Stimulated activated CD8-positive, alpha-beta memory T cell treated with anti-CD3 and anti-CD28 coated beads, Interleukin-15, amount 100 ng/mL, for 1 hour (primary cell): ENCODE results near the gene C22orf15.

Experiments used
- DNase-seq: peaks from one replicate; pipeline ENCODE4 v3.0.0-alpha.2; 2020; ENCODE audit warnings: low read depth

C22orf15 gene

GRCh38 chr22:23787600-23787896 is 24.8 kb downstream of the C22orf15 start:
- no peak for DNase-seq

DNA sequence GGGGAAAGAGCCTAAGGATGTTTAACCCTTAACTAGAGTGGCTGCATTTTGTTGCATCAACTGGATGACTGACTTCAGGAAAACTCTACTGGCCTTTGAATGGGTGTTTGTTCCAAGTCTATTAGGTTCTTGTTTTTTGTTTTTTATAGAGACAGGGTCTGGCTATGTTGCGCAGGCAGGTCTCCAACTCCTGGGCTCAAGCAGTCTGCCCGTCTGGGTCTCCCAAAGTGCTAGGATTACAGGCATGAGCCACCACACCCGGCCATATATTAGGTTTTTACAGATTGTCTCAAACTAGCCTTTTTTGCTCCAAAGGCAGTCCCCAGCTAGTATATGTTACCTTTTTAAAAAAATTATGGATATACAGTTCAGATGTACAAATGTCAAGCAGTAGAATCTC is 25.1 kb downstream of the C22orf15 start:
- DNase-seq: no peak

GRCh38 chr22:23789121-23789520 is 26.3 kb downstream of the C22orf15 start:
- no peak for DNase-seq

- DNase-seq: no peak
Observed at GRCh38 chr22:23789638-23790037, 26.8 kb downstream of the C22orf15 start.

DNA sequence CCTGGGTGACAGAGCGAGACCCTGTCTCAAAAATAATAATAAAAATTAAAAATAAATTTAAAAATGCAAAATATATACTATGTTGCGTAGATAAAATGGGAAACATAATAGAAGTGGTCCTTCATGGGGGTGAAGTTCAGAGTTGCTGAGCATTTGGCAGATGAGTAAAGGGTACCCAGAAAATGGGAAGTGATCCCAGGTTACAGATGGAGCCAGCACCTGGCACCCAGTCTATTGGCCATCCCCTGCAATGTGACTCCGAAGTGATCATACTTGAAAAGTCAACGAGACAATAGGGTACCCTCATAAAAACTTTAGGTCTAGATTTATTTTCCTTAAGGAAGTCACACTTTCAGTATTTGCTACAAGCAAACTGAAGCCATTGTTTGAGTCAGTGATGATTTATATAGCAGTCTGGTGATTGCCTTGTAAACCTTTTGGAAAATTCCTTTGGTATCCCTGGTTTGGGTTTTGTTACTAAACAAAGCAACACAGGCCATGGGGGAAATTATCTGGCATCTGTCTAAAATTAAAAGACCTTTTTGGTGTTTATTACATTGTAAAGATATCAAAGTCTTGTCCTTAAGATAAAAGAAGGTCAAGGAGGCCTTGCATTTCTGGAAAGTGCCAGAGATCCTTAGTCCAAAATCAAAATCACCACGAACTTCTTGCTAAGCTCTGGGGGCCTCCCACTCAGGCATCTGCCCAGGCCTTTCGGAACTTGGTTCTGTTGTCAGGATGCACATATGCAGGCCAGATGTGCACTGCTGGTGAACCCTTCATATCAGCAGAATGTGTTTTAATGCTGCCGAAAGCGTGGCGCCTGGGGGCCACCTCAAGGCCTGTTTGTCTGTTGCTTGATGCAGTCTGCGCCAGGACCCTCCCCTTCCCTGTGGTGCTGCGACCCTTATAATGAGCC is 28.3 kb downstream of the C22orf15 start:
- DNase-seq: no peak

- no peak for DNase-seq
Observed at GRCh38 chr22:23791738-23792645, 29.2 kb downstream of the C22orf15 start.

DNA sequence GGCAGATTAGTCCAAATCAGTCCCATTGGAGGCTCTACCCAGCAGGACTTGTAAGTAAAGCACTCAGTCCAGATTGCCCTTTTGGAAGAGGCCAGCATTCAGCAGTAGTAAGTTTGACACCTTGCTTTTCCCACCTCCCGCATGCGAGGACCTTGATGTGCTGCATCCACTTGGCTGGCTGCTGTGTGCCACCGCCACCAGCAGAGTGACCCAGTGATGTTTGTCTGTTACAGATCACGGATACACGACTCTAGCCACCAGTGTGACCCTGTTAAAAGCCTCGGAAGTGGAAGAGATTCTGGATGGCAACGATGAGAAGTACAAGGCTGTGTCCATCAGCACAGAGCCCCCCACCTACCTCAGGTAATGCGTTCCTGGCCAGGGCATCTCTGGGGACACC is 30.5 kb downstream of the C22orf15 start:
- DNase-seq: no peak

DNA sequence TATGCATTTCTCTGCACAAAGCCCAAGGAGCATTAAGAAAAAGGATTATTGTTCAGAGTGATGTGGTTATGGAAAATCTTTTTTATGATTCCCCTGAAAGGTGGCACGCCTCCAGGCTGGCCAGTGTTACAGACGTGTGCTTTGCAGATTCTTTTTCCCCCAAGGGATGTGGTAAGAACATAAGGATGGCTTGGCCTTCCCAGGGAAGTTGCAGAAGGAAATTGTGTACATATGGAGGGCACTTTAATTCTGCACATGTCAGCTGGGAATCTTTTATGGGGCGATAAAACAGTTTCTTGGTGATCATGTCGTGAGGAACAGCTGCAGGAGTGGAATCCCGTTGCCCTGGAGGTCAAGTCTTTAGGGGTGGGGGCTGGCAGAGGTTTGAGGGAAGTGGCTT is 33.7 kb downstream of the C22orf15 start:
- DNase-seq: no peak

DNA sequence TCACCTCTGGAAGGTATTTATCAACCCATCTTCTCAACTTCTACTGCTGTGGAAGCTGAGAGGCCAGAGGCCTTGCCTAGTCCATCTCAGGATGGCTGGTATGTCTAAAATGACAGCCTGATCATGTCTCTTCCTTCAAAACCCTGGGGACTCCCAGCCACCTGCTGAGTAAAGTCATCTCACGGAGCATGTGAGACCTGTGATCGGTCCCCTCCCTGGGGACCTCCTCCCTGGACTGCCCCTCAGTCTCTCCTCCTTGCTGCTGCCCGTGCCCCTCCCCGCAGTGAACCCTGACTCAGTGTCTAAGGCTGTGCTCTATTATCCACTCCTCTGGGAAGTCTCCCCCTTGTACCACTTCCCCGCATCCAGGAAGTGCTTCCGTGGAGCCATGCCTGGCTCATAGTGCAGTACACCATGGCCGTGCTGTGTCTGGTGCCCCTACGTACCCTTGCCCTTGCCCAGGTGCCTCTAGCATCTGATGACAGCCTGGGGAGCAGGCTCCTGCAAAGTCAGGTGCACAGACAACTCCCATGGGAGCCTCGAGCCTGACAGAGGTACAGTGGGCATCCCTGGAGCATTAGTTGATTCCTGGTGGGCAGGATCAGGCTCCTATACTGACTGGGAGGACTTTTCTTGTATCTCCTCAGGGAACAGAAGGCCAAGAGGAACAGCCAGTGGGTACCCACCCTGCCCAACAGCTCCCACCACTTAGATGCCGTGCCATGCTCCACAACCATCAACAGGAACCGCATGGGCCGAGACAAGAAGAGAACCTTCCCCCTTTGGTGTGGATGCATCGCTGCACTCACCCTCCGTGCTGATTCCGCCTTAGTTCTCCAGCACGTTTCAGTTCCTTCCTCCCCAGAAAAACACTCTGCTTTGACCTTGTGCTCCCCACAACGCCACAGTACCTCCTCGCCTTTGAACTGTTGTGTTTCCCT is 37.8 kb downstream of the C22orf15 start:
- no peak for DNase-seq

GRCh38 chr22:23801238-23801821 is 38.5 kb downstream of the C22orf15 start:
- DNase-seq: no peak

DNA sequence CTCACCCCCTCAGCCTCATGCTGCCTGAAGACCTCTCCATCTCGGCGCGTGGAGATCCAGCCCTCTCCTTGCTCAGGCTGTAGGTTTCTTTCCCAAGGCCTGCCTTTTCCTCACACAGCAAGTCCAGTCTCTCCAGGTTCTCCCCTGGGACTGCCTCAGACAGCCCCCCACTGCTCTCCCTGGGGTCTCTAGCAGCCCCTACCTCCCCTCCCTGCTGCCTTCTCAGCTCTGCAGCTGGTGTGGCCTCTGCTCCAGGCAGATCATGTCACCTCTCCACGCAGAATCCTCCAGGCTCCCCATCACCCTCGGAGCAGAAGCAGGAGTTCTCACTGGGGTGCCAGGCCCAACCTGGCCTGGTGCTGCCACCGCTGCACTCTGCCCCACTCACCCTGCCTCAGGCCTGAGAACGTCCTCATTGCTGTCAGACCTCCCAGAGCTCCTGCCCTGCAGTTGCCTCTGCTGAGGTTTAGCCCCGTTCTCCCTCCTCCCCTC is 39.1 kb downstream of the C22orf15 start:
- no peak for DNase-seq

DNA sequence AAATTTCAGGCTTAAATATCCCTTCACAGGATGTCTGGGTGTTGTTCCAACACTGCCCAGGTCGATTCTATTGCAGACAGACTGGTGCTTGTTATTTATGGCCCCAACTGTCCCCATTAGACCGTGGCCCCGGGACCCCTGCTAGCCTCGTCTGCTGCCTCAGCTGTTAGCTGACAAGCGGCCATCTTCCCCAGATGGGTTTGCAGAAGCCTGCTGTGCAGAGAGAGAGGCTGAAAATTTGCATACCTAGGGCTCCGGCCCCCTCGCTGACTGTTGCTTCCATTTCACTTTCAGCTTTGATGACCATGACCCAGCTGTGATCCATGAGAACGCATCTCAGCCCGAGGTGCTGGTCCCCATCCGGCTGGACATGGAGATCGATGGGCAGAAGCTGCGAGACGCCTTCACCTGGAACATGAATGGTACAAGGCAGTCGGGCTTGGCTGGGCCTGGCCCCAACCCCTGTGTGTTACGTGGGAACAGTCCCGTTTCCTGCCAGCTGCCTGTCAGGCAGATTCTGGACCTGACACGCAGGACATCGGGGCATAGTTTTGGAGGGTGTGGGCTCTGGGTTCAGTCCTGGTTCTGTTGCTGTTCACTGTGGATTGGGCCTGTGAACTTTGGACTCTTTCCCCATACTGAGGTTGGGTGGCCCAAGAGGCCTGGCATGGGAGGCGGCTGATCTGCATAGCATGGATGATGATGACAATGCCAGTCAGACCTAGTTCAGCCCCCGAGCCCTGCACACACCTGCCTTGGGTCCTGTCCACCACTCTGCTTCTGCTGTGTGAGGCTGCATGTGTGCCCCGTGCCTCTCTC is 40.4 kb downstream of the C22orf15 start:
- DNase-seq: no peak

DNA sequence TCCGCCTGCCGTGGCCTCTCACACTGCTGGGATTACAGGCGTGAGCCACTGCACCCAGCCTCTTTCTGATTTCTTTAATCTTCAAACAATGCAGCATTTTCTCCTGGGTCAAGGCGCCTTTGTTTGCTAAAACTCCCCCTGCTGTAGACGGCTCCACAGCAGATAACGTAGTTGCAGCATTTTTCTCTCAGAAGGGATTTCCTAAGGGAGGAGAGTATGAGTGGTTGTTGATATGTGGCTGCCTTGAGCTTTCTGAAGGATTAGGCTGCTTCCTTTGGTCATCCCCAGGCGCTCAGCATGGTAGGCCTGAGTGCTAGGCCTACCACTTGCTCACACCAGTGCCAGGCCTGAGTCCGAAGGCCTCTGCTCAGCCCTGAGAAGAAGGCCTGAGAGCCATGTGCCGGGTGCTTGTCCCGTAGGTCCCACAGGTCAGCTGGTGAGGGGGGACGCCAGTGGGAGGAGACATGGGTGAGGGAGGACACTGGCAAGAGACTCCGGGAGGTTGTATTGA is 42.0 kb downstream of the C22orf15 start:
- DNase-seq: no peak

DNA sequence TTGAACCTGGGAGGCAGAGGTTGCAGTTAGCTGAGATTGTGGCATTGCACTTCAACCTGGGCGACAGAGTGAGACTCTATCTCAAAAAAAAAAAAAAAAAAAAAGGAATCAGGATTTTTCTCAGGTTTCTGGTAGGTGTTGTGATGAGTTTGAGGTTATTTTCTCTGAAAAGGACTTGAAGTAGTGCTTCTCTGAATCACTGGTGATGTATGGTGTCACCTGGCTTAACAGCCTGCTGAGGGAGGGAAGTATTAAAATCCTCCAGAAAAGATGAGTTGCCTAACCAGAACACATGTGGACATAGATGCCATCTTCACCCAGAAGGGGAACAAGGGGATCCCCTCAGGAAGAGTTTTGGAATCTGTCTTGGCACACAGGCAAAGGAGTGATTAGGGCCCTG is 44.0 kb downstream of the C22orf15 start:
- DNase-seq: no peak

DNA sequence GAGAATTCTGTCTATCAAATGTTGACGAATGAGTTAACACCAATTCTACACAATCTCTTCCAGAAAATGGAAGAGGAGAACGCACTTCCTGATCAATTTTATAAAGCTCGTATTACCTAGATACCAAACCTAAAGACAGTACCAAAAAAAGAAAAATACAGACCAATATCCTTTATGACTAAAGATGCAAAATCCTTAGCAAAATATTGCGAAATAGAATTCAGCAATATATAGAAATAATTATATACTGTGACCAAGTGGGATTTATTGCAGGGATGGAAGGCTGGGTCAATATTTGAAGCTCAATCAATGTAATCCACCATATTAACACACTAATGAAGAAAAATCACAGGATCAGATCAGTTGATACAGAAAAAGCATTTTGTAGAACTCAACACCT is 49.6 kb downstream of the C22orf15 start:
- no peak for DNase-seq
